ENCODE measurements around the gene CDC45. TPM values are rescaled to one million over a fixed set of nuclear protein-coding genes. Genes with fewer than 3 reads are reported as not detected.

CDC45 gene
- total RNA-seq, 1 donor: 8.9 TPM

DNA sequence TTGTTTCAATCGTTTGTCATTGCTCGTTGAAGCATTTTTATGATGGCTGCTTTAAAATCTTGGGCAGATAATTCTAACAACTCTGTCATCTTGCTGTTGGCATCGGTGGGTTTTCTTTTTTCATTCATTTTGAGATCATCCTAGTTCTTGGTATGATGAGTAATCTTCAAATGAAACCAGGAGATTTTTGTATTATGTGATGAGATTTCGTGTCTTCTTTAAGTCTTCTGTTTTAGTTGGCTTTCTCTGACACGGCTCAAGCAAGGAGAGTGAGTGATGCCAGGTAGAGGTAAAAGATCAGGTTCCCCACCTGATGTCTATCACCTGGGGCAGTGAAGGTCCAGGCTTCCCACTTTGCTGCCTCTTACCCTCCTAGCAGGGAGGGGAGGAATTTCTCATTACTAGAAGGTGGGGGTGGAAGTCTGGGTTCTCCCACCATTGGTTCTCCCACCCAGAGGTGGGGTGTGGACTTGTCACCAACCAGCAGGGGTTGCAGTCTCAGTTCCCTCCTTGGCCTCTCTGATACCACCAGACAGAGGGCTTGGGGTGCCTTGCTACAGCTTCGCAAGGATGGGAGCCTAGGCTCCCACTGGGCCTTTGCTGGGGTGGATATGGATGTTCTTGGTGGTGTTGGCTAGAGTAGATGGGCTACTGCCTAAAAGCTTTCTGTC, 12.9 kb downstream of the CDC45 start:
- DNase-seq (ENCODE audit: low read depth in 2 of 3, low spot score in 2 of 3): no peak

DNA sequence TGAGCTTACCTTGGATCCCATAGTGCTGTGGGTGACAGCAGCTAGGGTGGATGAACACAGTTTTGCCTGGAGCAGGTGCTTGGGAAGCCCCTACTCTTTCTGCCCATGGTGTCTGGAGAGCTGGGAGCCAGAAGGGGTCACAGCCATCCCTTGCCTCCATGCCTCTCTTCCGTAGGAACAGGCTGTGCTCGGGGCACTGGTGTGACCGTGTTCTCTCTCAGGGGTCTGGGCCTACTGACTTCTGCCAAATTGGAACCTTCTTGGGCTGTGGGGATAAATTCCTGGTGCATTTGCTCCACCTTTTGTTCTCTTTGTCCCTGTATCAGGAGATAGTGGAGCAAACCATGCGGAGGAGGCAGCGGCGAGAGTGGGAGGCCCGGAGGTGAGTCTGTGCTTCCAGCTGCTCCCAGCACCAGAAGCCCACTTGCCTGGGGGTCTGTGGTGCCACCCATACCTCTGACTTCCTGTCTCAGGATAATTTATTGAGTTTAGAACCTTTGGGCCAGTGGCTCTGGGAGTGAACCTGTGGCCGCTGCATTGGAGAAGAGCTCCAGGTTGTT, 14.4 kb downstream of the CDC45 start:
- no peak for DNase-seq (ENCODE audit: low read depth in 2 of 3, low spot score in 2 of 3)

DNA sequence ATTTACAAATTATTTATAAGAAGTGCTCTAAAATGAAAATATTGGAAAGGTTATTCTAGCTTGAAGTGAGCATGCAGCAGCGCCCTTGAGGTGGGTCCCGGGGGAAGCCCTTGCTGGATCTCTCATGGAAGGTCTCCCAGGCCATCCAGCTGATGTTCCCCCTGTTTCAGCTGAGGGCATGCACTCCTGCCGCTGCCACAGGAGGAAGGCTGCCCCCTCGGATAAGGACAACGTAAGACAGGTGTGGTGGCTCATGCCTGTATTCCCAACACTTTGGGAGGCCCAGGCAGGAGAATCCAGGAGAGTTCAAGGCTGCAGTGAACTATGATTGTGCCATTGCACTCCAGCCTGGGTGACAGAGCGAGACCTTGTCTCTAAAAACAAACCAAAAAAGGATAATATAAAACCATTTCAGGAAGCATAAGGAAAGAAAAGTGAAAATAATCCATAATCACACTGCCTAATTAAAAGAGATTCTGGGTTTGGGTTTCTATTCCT, 15.0 kb downstream of the CDC45 start:
- no peak for DNase-seq (ENCODE audit: low read depth in 2 of 3, low spot score in 2 of 3)

DNA sequence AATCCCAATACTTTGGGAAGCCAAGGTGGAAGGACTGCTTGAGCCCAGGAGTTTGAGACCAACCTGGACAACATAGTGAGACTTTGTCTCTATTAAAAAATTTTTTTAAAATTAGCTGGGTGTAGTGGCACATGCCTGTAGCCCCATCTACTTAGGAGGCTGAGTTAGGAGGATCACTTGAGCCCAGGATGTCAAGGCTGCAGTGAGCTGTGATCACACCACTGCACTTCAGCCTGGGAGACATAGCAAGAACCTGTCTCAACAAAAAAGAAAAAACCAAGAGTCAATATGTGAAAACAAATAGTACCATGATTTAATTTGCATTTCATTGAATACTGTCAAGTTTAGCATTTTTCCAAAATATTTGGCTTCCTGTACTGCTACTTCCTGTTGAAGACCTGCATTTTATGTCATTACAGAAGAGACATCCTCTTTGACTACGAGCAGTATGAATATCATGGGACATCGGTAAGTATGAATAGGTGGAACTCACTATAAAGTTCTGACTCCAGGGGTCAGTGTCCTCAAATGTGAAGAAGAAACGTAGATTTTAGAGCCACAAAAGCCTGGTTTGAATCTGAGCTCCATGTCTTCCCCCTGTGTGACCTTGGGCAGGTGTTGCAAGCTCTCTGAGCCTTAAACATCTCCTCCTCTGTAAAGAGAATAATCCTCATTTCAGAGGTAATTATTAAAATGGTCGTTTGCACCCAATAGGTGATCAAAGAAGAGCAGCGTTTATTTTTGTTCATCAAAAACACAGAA, 16.0 kb downstream of the CDC45 start:
- peak in 2 of 3 donors; percentile 66 to 86 for DNase-seq (ENCODE audit: low read depth in 2 of 3, low spot score in 2 of 3)

DNA sequence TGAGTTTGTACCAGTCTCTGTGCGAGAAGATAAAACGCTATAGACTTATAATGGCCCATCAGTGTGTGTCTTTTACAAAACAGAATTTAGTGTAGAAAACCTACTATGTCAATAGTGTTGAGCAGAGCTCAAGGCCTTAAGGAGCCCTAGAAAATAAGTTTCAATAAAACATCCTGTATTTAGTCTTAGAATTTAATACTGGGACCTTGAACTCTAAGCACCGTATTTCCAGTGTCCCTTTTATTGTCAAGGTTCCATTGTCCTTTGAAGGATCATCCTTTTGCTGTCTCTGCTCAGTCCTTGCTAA, 16.6 kb downstream of the CDC45 start:
- no peak for DNase-seq (ENCODE audit: low read depth in 2 of 3, low spot score in 2 of 3)

DNA sequence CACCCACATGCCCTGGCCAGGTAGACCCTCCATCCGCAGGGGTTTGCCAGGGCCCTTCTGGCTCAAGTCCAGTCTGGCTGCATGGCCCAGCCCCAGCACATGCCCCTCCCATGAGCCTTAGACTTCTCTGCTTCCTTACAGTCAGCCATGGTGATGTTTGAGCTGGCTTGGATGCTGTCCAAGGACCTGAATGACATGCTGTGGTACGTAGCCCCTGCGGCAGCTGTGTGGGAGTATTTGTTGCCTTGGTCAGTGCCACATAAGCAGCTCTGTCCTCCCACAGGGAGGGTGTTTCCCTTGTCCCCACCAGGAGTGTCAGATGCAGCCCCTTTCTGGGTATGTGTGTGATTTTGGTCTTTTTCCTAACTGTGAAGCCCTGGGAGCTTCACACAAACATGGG, 17.5 kb downstream of the CDC45 start:
- DNase-seq (ENCODE audit: low read depth in 2 of 3, low spot score in 2 of 3): peak in 2 of 3 donors; percentile 40 to 68

DNA sequence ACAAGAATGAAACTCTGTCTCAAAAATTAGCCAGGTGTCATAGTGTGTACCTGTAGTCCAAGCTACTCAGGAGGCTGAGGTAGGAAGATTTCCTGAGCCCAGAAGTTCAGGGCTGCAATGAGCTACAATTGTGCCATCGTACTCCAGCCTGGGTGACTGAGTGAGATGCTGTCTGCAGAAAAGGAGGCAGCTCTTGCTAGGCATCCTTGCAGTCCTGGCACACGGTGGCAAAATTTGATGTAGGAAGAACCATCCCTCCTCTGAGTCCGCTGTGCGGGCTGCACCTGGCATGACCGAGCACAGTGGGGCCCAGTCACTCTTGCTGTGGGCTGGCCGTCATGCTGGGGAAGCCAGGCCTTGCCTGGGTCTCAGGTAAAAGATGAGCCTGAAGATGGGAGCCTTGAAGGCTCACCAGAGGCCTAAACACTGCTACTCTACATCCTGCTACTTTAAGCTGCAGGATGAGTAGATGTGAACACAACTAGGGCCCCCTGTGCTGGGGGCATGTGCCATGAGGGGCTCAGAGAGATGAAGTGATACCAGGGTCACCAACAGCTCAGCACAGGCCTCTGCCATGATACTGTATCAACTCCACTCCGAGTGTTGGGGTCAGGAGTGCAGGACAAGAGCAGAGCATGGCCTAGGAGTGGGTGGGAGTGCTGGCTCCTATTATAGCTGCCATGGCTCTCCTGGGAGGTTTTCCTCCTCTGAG, 18.6 kb downstream of the CDC45 start:
- no peak for DNase-seq (ENCODE audit: low read depth in 2 of 3, low spot score in 2 of 3)

DNA sequence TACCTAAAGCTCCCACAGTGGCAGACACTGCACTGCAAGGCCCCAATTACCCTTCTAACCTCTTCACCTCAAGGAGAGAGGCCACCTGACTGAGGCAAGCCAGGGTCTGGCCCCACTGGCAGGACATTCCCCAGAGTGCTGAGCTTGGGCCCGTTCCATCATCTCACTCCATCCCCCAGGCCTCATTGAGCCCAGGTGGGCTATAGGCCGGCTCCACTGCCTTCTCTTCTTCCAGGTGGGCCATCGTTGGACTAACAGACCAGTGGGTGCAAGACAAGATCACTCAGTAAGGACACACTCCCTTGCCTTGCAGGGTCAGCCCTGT, 19.1 kb downstream of the CDC45 start:
- DNase-seq (ENCODE audit: low read depth in 2 of 3, low spot score in 2 of 3): no peak

DNA sequence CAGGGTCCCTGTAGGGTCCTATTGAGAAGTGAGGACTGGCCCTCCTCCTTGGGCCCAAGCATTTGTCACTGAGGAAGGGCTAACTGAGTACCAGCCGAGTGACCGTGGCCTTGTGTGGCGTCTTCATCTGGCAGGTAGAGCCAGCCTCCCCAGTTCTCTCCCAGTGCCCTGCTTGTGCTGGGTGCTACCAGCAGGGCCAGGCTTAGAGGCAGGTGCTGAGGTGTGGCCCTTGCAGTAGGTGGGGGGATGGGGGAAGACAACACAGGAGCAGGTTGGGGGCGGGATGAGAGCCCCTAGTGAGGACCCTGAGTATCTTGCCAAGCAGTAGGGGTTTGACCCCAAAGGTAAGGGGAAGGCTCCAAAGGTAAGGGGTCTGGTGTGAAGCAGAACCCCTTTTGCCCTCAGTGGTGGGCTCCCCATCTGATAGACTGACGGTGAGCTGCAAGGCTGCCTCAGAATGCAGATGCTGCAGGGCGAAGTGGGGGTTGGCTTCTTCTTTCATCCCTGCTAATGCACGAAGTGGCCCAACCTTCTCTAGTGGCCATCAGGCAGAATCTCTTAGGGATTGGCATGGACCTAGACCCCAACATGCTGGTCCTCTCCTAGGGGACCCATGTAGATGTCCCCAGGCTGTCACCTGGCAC, 19.6 kb downstream of the CDC45 start:
- DNase-seq (ENCODE audit: low read depth in 2 of 3, low spot score in 2 of 3): no peak

DNA sequence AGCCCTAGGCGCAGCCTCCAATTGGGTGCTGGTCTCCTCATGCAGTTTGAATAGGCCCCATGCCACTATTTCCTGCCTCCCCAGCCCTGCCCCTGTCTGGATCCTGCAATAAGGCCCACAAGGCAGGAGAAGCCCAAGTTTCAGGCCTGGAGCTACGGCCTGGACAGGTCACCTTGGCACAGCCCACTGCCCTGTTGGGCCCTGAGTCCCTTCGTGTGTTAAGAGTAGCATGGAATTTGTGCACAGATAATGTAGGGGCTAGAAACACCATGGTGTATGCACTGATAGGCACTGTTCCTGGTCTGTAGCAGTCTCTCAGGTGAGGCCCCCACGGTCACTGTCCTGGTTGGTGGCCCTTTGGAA, 20.1 kb downstream of the CDC45 start:
- no peak for DNase-seq (ENCODE audit: low read depth in 2 of 3, low spot score in 2 of 3)

DNA sequence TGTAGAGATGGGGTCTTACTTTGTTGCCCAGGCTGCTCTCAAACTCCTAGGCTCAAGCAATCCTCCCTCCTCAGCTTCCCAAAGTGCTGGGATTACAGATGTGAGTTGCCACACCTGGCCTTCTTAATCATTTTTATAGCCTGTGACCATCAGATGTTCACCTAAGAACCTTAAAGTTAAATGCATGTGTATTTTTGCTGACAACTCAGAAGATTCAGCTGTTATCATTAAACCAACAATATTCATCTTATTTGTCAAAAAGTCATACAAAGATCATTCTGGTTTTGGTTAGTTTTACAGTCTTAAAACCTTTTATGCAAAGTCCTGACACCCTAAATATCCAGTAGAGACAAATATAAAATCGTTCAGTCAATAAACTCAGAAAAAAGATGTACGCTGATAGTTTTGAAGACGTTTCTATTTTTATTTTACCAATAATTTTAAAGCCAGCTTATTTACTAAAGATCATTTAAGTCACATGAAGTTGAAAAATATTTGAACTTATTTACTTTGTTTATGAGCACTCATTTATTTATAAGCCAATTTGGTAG, 22.3 kb downstream of the CDC45 start:
- no peak for DNase-seq (ENCODE audit: low read depth in 2 of 3, low spot score in 2 of 3)

DNA sequence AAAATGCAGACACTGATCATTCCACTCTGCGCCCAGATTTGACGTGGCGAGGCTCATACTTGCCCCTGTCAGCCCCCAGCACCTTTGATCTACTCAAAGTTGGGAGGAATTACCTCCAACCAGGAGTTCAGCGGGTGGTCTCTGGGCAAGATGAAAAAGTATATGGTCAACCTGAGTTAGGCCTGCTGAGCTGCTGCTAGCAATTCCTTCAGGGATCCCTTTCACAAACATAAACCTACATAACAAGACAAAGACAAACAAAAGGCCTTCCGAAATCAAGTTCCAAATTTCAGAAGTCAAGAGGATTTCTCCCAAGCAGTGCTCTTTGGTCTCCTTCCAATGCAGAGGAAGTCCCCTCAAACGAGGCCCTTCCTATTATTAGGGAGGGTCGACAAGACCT, 23.6 kb downstream of the CDC45 start:
- no peak for DNase-seq (ENCODE audit: low read depth in 2 of 3, low spot score in 2 of 3)

DNA sequence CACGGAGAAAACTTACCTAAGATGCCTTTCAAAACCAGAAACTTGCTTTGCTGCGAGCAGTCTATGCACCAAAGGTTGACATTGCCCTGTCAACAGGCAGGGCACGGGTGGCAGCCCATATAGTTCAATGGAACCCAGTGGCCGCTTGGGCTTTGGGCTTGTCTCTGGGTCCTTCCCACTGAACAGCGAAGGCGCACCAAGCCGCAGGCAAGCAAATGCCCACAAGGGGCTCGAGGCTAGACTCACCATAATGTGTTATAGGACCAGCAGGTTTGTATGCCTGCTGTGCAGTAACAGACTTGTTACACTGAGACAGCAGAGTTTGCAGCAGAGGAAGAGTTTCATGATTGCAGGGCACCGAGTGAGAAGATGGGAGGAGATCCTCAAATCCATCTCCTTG, 24.1 kb downstream of the CDC45 start:
- DNase-seq (ENCODE audit: low read depth in 2 of 3, low spot score in 2 of 3): no peak

DNA sequence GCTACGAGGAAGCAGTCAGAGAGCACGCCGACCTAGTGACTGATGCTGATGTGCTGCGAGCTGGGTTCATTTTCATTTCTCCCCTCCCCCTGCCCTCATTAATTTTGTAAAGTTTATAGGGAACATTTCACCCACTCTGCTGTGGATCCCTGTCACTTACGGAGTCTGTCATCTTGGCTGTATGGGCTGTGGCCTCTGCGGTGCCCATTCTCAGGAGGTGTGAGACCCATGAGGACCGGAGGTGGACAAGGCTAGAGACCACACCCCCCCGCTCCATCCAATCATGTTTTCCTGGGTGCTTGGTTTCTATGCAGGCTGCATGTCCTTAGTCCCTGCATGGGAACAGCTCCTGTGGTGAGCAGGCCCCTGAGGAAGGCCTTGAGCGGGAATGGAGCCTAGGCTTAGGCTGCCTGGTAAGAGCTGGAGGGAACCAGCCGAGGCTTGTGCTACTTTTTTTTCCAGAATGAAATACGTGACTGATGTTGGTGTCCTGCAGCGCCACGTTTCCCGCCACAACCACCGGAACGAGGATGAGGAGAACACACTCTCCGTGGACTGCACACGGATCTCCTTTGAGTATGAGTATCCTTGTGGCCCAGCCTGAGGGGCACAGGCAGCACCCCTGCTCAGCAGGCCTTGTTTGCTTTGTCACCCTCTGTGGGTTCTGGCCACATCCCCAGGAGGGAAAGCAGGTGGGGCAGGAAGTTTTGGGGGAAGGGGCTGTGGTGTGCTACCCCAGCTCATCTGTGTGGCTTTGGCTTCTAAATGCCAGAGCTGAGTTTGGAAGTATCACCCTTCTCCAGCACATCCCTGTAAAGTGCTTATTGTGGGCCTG, 25.4 kb downstream of the CDC45 start:
- peak in 2 of 3 donors; percentile 70 to 84 for DNase-seq (ENCODE audit: low read depth in 2 of 3, low spot score in 2 of 3)

DNA sequence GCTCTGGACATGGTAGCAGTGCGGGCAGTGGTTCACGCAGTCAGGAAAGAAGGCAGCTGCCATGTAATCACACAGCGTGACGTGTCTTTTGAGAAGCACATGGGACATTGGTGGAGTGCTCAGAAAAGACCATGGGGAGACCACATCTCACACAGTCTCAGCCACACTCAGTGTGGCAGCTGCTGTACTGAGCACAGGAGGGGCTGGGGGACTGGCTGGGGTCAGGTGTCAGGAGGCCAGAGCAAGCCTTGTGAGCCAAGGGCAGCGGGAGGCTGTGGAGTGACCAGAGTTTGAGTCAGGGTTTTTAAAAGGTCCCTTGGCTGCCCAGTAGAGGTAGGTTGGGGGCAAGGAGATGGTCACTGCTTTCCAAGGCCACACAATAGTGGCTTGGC, 26.0 kb downstream of the CDC45 start:
- no peak for DNase-seq (ENCODE audit: low read depth in 2 of 3, low spot score in 2 of 3)

DNA sequence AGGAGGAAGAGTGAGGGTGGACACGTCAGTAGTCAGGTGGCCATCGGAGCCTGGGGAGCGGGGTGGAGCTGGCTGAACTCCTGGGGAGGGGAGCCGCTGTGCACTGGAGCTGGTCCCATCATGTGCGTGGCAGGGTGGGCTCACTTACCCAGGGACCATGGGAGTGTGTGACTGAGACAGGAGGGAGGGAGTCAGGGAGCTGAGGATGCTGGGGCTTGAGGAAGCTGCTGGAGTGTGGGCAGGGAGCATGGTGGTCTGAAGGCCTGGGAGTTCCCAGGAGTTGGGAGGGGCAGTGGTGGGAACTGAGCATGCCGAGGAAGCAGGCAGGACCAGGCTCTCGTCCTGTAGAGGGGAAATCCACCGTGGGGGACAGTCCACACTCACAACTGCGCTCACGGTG, 26.5 kb downstream of the CDC45 start:
- DNase-seq (ENCODE audit: low read depth in 2 of 3, low spot score in 2 of 3): no peak

DNA sequence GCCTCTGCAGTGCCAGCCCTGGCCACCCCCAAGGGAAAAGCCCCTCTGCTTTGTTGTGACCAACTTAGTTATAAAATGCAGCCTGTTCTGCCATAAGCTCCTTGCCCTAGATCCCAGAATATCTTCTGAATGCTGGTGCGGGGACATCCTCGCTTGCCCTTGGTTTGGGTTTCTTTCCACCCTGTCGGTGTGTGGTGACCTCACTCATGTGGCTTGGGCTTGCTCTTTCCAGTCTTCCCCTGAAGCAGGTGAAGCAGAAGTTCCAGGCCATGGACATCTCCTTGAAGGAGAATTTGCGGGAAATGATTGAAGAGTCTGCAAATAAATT, 27.8 kb downstream of the CDC45 start:
- DNase-seq (ENCODE audit: low read depth in 2 of 3, low spot score in 2 of 3): no peak

DNA sequence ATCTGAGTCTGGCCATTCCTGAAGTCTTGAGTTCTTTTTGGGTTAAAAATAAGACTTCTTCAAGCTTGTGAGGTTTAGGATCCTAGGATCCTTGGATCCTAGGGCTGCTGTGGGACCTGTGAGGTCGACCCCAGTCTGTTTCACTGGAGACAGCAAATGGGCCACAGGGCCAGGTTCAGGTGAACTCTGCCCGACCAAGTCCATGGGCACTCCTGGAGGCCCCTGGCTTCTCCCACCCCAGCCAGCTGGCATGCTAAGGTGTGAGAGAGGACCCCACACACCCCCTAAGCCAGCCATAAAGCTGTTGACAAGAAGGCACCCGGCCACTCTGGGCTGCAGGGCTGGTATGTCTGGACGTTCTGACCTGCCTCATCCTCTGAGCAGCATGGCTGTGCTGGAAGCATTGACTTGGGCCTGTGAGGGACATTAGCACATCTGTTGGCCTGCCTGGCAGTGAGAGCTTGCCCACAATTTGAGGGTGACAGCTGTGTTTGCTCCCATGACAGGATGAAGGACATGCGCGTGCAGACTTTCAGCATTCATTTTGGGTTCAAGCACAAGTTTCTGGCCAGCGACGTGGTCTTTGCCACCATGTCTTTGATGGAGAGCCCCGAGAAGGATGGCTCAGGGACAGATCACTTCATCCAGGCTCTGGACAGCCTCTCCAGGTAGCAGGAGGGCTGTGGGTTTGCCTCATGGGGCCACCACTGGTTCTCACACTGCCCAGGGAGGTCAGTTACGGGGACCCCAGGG, 28.5 kb downstream of the CDC45 start:
- DNase-seq (ENCODE audit: low read depth in 2 of 3, low spot score in 2 of 3): no peak

DNA sequence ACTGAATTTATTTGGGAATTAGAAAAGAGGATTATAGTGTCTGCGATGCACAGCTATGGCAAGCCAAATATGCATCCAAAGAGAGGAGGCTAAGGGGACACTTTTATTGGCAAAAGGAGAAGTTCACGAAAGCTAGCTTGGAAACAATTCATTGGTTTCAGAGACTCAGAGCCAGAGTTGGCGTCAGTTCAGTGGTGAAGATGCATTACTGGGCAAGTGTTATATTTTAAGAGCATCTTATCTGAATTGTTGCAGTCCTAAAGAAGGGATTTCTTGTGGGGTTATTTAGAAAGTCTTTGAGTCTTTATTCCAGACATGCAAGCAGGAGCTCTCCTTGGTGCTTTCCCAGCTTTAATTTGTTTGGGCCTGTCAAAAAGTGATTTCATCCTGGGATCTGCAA, 29.5 kb downstream of the CDC45 start:
- no peak for DNase-seq (ENCODE audit: low read depth in 2 of 3, low spot score in 2 of 3)

DNA sequence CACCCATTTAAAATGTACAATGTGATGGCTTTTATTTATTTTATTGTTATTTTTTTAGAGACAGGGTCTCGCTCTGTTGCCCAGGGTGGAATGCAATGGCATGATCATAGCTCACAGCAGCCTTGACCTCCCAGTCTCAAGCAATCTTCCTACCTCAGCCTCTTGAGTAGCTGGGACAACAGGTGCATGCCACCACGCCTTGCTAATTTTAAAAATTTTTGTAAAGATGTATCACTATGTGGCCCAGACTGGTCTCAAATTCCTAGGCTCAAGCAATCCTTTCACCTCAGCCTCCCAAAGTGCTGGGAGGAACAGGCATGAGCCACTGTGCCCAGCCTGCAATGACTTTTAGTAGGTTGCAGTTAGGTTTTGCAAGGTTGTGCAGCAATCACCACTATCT, 30.2 kb downstream of the CDC45 start:
- DNase-seq (ENCODE audit: low read depth in 2 of 3, low spot score in 2 of 3): no peak
